ENCODE data around the gene ENDOG. TPM values are rescaled to one million over a fixed set of nuclear protein-coding genes. Genes with fewer than 3 reads are reported as not detected.

The ENDOG gene
- total RNA-seq, 2 experiments from 2014 or later, result 21.8 to 23.9 TPM

DNA sequence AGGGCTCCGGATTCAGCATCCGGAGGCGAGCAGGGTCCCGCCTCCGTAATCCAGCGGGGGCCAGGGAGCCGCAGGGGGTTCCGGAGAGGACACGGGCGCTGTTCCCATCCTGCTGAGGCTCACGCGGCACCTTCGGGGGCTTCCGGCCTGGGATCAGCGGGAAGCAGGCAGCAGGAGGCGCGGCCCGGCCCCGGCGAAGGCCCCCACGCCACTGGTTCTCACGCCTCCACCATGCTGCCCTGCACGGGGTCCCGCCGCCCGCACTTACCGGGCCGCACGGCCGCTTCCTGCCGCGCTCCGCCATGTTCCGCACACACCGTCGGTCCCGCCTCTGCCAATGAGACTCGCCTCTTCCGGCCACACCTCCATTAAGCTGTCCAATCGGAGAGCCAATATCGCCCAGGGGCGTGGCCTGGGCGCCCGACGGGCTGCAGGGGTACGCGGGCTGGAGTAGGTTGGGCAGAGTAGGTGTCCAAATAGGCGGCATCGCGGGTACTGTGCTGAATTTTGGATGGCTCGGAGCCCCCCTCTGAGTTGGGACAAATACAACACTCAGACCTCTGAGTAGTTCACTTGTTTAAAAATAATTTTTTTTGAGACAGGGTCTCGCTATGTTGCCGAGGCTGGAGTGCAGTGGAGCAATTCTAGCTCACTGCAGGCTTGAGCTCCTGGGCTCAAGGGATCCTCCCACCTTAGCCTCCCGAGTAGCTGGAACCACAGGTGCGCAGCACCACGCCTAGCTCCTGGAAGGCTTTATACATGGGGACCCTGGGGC, 11.4 kb downstream of the ENDOG start, which contains the start of gene SPOUT1:
Gene SPOUT1, minus strand, starts transcription at position 318 of the 775 bp plus-strand sequence. Its CDS starts 14 bp downstream, at position 304.
- POLR2A ChIA-PET, result interaction anchor here (0.6 to 5.3 kb wide), 5 partner anchors 10 to 302 kb away, joined by 3 to 41 read pairs (median 3); partner anchors contain the start of gene ENDOG
- intact Hi-C loops (cut with micrococcal nuclease), result no loop called here
- ATAC-seq, result peak; percentile 99
- Mint-ChIP-seq H3K4me1 (ENCODE audit: low read depth) (peaks cover 22% of the 10 kb centered on the region), H3K27ac (peak within 1 kb of the TSS; percentile 84), H3K36me3 (ENCODE audit: low read depth) (peaks cover 35% of the 10 kb centered on the region), H3K27me3 (no peaks in the 10 kb centered on the region), H3K4me3 (peak within 1 kb of the TSS; percentile 89), H3K9me3 (no peaks in the 10 kb centered on the region)
- TF ChIP-seq, protein P1, sequence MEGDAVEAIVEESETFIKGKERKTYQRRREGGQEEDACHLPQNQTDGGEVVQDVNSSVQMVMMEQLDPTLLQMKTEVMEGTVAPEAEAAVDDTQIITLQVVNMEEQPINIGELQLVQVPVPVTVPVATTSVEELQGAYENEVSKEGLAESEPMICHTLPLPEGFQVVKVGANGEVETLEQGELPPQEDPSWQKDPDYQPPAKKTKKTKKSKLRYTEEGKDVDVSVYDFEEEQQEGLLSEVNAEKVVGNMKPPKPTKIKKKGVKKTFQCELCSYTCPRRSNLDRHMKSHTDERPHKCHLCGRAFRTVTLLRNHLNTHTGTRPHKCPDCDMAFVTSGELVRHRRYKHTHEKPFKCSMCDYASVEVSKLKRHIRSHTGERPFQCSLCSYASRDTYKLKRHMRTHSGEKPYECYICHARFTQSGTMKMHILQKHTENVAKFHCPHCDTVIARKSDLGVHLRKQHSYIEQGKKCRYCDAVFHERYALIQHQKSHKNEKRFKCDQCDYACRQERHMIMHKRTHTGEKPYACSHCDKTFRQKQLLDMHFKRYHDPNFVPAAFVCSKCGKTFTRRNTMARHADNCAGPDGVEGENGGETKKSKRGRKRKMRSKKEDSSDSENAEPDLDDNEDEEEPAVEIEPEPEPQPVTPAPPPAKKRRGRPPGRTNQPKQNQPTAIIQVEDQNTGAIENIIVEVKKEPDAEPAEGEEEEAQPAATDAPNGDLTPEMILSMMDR (IDR thresholded peaks at IDR 0.05), result no peak
- CTCF ChIA-PET, result interaction anchor here (0.7 to 5.7 kb wide), 4 partner anchors 11 to 128 kb away, joined by 3 to 53 read pairs (median 6); partner anchors contain the start of genes ENDOG, PKN3 and ZDHHC12
- DNase-seq, result peak; percentile 96

- intact Hi-C loops (cut with micrococcal nuclease), result no loop called here
- TF ChIP-seq, protein P1 (IDR thresholded peaks at IDR 0.05), result no peak
- ChIA-PET CTCF (no interaction called here), POLR2A (no interaction called here)
- H3K9me3 Mint-ChIP-seq, result no peaks in the 10 kb centered on the region
- no peaks in the 10 kb centered on the region for H3K27me3 Mint-ChIP-seq
- ATAC-seq (no peak), DNase-seq (no peak)
- no peak overlapping the region for H3K27ac Mint-ChIP-seq
- H3K36me3 Mint-ChIP-seq (ENCODE audit: low read depth), result peaks cover 7% of the 10 kb centered on the region
- peaks cover 6% of the 10 kb centered on the region for H3K4me1 Mint-ChIP-seq (ENCODE audit: low read depth)
- H3K4me3 Mint-ChIP-seq, result no peak overlapping the region
Observed at GRCh38 chr9:128833696-128834095, 15.4 kb downstream of the ENDOG start.

DNA sequence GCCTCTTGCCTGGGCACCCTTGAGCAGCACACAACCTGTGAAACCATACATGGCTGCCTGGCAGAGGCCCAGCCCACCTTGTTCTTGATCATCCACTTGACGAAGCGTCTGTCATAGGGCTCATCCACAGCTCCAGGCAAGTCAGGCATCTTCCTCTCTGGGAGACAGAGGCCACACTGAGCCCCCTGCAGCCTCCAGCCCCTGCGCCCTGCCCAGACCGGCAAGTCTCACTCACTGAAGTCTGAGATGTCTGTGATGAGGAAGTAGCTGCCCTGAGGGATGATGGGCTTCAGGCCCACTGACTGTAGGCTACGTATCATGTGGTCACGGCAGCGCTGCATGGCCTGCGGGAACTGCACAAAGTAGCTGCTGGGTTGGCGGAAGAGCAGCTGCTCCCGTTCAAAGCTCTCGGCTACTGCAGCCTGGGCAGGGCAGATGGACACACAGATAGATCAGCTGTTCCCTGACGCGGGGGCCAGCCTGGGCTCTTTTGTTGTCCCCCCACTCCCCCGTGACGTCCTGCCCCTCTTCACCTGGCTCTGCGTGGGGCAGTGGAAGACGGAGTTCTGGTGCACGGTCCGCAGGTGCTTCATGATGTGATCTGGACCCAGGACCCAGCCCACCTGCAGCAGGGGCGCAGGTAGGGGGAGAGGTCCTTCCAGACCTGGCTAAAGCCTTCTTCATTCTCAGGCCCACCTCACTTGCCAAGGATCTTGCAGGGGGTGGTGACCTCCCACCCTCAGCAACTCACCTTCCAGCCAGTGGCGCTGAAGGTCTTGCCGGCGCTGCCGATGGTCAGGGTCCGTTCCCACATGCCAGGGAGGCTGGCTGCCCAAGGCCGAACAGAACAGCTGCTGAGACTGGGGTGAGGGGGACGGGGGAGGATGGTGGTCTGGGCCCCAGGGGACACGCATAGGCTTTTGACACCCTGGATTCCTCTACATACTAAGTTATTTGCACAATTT, 17.2 kb downstream of the ENDOG start:
- Mint-ChIP-seq H3K36me3 (ENCODE audit: low read depth) (peaks cover 2% of the 10 kb centered on the region), H3K4me1 (ENCODE audit: low read depth) (no peaks in the 10 kb centered on the region), H3K27ac (no peak overlapping the region), H3K4me3 (no peak overlapping the region), H3K9me3 (no peaks in the 10 kb centered on the region), H3K27me3 (no peaks in the 10 kb centered on the region)
- ChIA-PET POLR2A (no interaction called here), CTCF (no interaction called here)
- TF ChIP-seq, protein P1 (IDR thresholded peaks at IDR 0.05), result no peak
- DNase-seq (no peak), ATAC-seq (no peak)
- intact Hi-C loops (cut with micrococcal nuclease), result no loop called here

- DNase-seq (no peak), ATAC-seq (no peak)
- POLR2A ChIA-PET, result no interaction called here
- H3K9me3 Mint-ChIP-seq, result no peaks in the 10 kb centered on the region
- TF ChIP-seq, protein P1 (IDR thresholded peaks at IDR 0.05), result no peak
- intact Hi-C loops (cut with micrococcal nuclease), result no loop called here
- CTCF ChIA-PET, result no interaction called here
- no peak overlapping the region for H3K27ac Mint-ChIP-seq
- H3K27me3 Mint-ChIP-seq, result no peaks in the 10 kb centered on the region
- no peak overlapping the region for H3K4me3 Mint-ChIP-seq
- no peaks in the 10 kb centered on the region for H3K4me1 Mint-ChIP-seq (ENCODE audit: low read depth)
- H3K36me3 Mint-ChIP-seq (ENCODE audit: low read depth), result peaks cover 2% of the 10 kb centered on the region
Observed at GRCh38 chr9:128836509-128837145, 18.3 kb downstream of the ENDOG start.

Measured in activated CD8-positive, alpha-beta T cell treated with anti-CD3 and anti-CD28 coated beads for 36 hours (primary cell).